EL (cell line): ENCODE results near the gene ST3GAL4.

ENCODE experiments used
- DNase-seq: peaks from one replicate; pipeline ENCODE4 v3.0.0-alpha.2; 2016

The ST3GAL4 gene

DNA sequence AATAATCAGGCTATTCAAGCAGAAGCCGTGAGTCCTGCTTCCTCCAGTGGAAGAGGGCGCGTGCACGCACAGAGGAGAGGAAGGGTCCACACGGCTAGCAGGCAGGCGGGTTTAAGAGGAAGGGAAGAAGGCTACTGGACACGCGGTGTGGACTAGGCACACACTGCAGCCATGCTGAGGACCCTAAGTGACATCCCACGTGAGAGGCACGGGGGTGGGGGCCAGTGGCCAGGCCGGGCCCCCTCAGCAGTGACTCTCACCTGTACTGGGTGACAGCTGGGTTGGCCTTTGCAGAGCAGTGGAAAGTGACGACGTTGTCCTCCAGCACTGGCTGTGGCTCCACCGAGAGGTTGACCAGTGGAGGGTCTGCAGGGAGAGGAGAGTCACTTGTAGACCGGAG, 100.6 kb downstream of the ST3GAL4 start:
- DNase-seq = no peak

DNA sequence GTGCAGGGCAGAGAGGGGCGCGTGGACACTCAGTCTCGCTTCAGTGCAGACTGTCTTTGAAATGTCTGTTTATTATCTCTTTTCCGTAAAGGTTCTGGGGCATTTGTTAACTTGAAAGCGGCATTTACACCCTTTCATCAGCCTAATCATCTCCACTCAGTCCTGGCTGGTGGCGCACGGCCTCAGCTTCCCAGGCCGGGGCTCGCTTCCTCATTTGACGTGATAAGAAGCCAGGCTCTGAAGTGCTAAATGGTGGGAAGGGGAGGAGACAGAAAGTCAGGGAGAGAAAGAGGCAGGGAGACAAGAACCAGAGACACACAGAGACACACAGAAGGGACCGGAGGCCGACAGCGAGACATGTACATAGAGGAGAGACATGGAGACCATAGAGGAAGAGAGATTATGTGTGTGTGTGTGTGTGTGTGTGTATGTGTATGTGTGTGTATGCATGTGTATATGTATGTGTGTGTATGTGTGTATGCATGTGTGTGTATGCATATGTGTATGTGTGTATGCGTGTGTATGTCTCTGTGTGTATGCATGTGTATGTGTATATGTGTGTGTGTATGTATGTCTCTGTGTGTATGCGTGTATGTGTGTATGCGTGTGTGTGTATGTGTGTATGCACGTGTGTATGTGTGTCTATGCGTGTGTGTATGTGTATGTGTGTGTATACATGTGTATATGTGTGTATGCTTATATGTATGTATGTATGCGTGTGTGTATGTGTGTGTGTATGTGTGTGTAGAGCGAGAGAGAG, 101.5 kb downstream of the ST3GAL4 start:
- DNase-seq = no peak

- no peak for DNase-seq
These were observed 102.3 kb downstream of the ST3GAL4 start for GRCh38 chr11:126457817-126458216.

- DNase-seq = no peak
These were observed 104.3 kb downstream of the ST3GAL4 start for GRCh38 chr11:126459691-126460281.

GRCh38 chr11:126460417-126461095, 105.1 kb downstream of the ST3GAL4 start:
- no peak for DNase-seq

DNA sequence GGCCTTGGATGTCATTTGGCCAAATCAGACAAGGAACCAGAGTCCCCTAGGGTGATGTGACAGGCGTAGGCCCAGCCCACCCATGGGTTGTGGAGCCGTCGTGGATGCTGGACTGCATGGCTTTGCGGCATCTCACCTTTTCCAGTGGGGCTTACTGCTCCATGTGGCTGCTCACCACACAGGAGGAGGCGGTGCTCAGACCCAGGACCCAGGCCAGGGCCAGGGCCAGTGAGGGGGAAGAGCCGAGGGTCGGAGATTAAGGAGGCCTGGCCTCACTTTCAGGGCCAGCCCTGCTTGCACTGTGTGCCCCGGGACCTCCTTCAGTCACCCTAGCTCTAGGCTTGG, 105.6 kb downstream of the ST3GAL4 start:
- DNase-seq = no peak

GRCh38 chr11:126461996-126462395, 106.5 kb downstream of the ST3GAL4 start:
- DNase-seq = no peak

DNA sequence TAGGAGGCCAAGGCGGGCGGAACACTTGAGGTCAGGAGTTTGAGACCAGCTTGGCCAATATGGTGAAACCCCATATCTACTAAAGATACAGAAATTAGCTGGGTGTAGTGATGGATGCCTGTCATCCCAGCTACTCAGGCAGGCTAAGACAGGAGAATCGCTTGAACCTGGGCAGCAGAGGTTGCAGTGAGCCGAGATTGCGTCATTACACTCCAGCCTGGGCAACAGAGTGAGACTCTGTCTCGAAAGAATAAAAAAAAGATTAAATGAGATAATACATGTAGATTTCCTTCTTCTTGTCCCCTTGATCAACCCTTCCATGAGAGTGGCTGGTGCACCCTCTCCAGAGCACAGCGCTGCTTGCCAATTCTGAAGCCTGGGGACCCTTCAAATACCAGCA, 106.9 kb downstream of the ST3GAL4 start:
- DNase-seq = no peak
